Fibroblast of mammary gland (primary cell): ENCODE results near the gene SMIM13.

Experiments used
- DNase-seq: peaks from one replicate; pipeline ENCODE4 v3.0.0-alpha.2; 2010; ENCODE audit warnings: low read depth
- H3K4me3 ChIP-seq: 2 replicates; pipeline ENCODE4 v1.5.1; 2011; ENCODE audit warnings: low read depth, mild to moderate bottlenecking, low read length, moderate library complexity; ENCODE audit not compliant: control insufficient read depth
- CTCF ChIP-seq: conservative IDR thresholded peaks from 2 replicates; pipeline ENCODE4 v1.5.1; 2011; ENCODE audit warnings: low read depth, low read length, inconsistent platforms; ENCODE audit not compliant: control insufficient read depth, insufficient read depth

The SMIM13 gene

GRCh38 chr6:11098004-11098403 is 4.4 kb downstream of the SMIM13 start:
- no peak for DNase-seq
- no peak overlapping the region for H3K4me3 ChIP-seq
- TF ChIP-seq CTCF: no peak

GRCh38 chr6:11101417-11101816 is 7.8 kb downstream of the SMIM13 start:
- TF ChIP-seq CTCF: no peak
- no peak for DNase-seq

GRCh38 chr6:11103065-11103464 is 9.4 kb downstream of the SMIM13 start:
- no peak for DNase-seq
- no peak overlapping the region for H3K4me3 ChIP-seq
- TF ChIP-seq CTCF: no peak

More at GRCh38 chr6:11101417-11101816, 7.8 kb downstream of the SMIM13 start:
- no peak overlapping the region for H3K4me3 ChIP-seq

GRCh38 chr6:11108726-11109125 is 15.1 kb downstream of the SMIM13 start:
- H3K4me3 ChIP-seq: no peak overlapping the region
- no peak for DNase-seq
- no peak for TF ChIP-seq CTCF

- TF ChIP-seq CTCF: no peak
- no peak for DNase-seq
- H3K4me3 ChIP-seq: no peak within 1 kb of the TSS
Observed at GRCh38 chr6:11110921-11111768, 17.5 kb downstream of the SMIM13 start, which contains the start of gene ERVFRD-1. TSS of gene ERVFRD-1 (minus strand) at chr6:11111725. CDS start at chr6:11105310, 6,415 bp downstream.

GRCh38 chr6:11111769-11112437 is 18.3 kb downstream of the SMIM13 start:
- TF ChIP-seq CTCF: no peak
- DNase-seq: no peak
- no peak overlapping the region for H3K4me3 ChIP-seq
